HG03354 (cell line): ENCODE measurements around the gene NSUN3.
A peak's percentile ranks its signal among the peaks of the same experiment; 100 is the strongest.

ENCODE experiments used
- ATAC-seq: cut with Tn5 transposase; IDR thresholded peaks from one replicate; pipeline ENCODE4 v1.9.1; 2021; ENCODE audit warnings: mild to moderate bottlenecking; ENCODE audit not compliant: unreplicated experiment, poor library complexity, severe bottlenecking

Gene NSUN3

GRCh38 chr3:94115482-94115881 lies 52.6 kb downstream of the NSUN3 start:
- ATAC-seq: no peak

GRCh38 chr3:94117729-94118128 lies 54.9 kb downstream of the NSUN3 start:
- no peak for ATAC-seq

- no peak for ATAC-seq
These were observed 55.5 kb downstream of the NSUN3 start for GRCh38 chr3:94118390-94118789.

GRCh38 chr3:94121161-94121560 lies 58.3 kb downstream of the NSUN3 start:
- no peak for ATAC-seq

- ATAC-seq: no peak
These were observed 64.3 kb downstream of the NSUN3 start for GRCh38 chr3:94127115-94127514.

GRCh38 chr3:94130690-94131089 lies 67.8 kb downstream of the NSUN3 start:
- no peak for ATAC-seq

- ATAC-seq: no peak
These were observed 69.9 kb downstream of the NSUN3 start for GRCh38 chr3:94132777-94133176.

GRCh38 chr3:94136133-94136532 lies 73.3 kb downstream of the NSUN3 start:
- no peak for ATAC-seq

- ATAC-seq: no peak
These were observed 74.5 kb downstream of the NSUN3 start for GRCh38 chr3:94137377-94137776.

GRCh38 chr3:94146455-94146854 lies 83.6 kb downstream of the NSUN3 start:
- no peak for ATAC-seq

- ATAC-seq: no peak
These were observed 84.2 kb downstream of the NSUN3 start for GRCh38 chr3:94147012-94147411.

- no peak for ATAC-seq
These were observed 87.3 kb downstream of the NSUN3 start for GRCh38 chr3:94150113-94150512.

- ATAC-seq: no peak
These were observed 93.8 kb downstream of the NSUN3 start for GRCh38 chr3:94156626-94157025.

- ATAC-seq: no peak
These were observed 95.7 kb downstream of the NSUN3 start for GRCh38 chr3:94158512-94158911.

- no peak for ATAC-seq
These were observed 96.4 kb downstream of the NSUN3 start for GRCh38 chr3:94159062-94159828.

GRCh38 chr3:94162700-94163099 lies 99.8 kb downstream of the NSUN3 start:
- ATAC-seq: peak; percentile 68

- ATAC-seq: no peak
These were observed 104.5 kb downstream of the NSUN3 start for GRCh38 chr3:94167346-94167745.

- no peak for ATAC-seq
These were observed 104.9 kb downstream of the NSUN3 start for GRCh38 chr3:94167796-94168195.

GRCh38 chr3:94171954-94172353 lies 109.1 kb downstream of the NSUN3 start:
- ATAC-seq: no peak

- ATAC-seq: no peak
These were observed 109.9 kb downstream of the NSUN3 start for GRCh38 chr3:94172695-94173310.

GRCh38 chr3:94173673-94174434 lies 111.0 kb downstream of the NSUN3 start:
- ATAC-seq: no peak
